Amygdala (tissue), 56 donors: ENCODE measurements around the gene DUOXA2.

ENCODE experiments used
- DNase-seq, 56 donors: peaks; one replicate each; lab custom pipeline; 2025; lab: John Stamatoyannopoulos, UW

Gene DUOXA2

DNA sequence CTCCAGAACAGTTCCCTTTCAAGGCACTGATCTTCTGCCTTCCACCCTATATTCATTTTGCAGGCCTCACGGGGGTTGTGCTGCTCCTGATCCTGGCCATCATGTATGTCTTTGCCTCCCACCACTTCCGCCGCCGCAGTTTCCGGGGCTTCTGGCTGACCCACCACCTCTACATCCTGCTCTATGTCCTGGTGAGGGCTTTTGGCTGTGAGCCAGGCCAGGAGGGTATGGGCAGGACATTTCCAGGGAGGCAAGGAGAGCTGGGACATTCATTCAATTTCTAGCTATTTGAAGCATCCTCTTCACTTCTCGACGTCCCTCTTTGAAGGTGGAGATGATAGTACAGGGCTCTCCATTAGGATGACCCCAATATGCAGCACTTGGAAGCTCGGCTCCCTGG, 41.6 kb downstream of the DUOXA2 start:
- DNase-seq: no peak

DNA sequence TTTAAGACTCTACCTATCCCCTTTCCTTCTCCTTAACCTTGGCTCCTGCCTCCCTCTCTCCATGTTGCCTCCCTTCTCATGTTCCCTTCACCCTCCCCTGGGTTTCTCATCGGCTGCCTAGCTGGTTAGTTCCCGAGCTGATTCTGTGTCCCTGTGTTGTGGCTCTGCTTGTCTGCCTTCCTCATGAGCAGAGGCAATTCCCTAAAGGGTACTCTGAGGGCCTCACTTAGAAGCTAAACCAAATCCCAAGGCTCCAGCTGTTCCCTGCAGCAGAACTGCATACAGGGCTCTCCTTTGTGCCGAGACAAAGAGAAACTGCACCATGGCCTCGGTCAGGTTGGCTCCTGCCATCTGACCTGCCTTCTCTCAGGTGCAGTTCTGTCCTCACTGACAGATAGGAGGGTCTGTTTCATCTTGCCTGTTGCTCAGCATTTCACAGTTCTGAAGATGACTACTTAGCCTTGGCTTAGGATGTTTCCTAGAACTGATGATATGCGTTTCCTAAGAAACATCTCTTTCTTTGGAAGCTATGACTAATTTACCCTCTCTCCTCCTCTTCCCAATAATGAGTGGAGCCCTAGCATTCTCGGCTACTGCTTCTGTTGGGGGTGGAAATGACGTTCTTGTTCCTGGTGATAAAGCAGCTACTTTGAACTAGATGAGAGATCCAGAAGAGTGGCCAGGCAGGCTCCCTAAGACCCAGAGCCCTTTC, 42.8 kb downstream of the DUOXA2 start:
- peak in 6 of 56 donors; percentile 10 to 60 (median 18) for DNase-seq

DNA sequence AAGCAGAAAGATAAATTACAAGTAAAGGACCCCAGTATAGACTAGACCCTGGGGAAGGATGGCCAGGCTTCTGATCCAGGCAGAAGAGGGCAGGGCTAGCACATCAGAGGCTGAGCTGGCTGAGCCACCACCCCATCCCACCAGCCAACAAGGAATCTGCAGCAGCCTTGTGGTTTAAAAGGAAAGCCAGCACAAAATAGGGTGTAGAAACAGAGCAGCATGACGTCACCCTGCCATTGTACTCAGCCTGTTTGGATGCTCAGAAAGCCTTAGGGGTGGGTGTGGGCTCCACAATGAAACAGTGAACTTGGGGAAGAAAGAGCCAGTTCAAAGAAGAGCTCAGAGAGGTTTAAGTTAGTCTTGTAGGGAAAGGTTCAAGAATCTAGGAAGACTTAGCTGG, 43.8 kb downstream of the DUOXA2 start:
- peak in 45 of 56 donors; percentile 14 to 82 (median 48) for DNase-seq

DNA sequence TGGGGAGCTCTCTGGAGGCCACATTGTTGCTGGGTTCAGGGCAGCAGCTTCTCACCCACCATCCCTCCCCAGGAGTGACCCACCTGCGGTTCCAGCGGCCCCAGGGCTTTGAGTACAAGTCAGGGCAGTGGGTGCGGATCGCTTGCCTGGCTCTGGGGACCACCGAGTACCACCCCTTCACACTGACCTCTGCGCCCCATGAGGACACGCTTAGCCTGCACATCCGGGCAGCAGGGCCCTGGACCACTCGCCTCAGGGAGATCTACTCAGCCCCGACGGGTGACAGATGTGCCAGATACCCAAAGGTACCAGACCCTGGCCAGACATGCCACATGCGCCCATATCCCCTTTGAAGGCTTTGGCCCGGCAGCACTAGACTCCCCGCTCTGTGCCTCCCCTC, 47.5 kb downstream of the DUOXA2 start:
- no peak for DNase-seq

DNA sequence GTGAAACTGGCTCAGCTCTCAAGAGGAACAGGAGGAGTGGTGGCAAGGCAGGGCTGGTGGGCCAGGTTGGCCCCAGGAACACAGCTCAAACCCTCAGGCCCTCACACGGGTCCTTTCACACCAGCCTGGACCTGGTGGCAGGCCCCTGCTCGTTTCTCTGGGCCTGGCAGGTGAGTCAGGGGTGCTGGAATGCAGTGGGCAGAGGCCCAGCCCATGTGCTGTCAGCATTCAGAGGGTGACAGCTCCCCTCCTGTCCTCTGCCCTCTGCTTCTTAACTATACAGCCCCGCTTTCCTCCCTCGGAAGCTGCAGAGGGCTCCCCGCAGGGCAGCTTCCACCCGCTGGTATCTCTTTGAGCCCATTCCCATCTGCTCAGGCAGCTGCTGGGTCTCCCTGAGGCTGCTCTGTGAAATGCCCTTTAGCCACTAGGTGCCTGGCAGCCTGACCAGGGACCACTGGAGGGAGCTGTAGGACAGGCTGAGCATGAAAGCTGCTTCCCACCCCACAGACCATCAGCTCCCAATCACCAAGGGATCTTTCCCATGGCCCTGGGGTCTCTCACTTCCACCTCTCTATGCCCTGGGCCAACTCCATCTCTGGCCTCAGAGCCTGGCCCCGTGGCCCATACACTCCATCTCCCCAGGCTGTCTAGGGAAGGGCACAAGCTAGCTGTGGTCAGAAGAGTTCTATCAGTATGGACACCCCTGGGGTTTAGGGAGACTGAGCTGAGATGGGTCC, 48.8 kb downstream of the DUOXA2 start:
- DNase-seq: peak in 55 of 56 donors; percentile 14 to 88 (median 59)

GRCh38 chr15:45163508-45163856, 49.4 kb downstream of the DUOXA2 start:
- DNase-seq: no peak

GRCh38 chr15:45164914-45165313, 50.8 kb downstream of the DUOXA2 start:
- no peak for DNase-seq

DNA sequence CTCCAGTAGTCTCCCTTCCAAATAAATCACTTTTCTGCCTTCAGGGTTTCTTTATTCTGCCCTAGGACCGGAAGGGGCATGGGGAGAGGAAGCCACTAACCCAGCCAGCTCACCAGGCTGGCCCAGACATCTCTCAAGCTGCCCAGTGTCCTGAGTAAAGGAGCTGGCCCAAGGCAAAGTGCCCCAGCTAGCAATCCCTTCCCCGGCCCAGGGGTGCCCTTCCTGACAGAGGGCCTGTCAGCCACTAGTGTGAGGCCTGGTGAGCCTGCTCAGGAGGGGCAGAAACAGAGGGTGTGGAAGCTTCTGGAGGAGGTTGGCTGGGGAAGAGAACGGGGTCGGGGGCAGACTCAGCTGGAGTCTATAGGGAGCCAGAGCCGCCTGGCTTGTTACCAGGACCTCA, 51.4 kb downstream of the DUOXA2 start:
- DNase-seq: no peak

GRCh38 chr15:45166834-45167630, 52.9 kb downstream of the DUOXA2 start:
- peak in 53 of 56 donors; percentile 34 to 89 (median 75) for DNase-seq

GRCh38 chr15:45167631-45168205, 53.6 kb downstream of the DUOXA2 start:
- DNase-seq: peak in 1 of 56 donors; percentile 61
